Caco-2 (cell line): Measurements from ENCODE around the gene PPP2R2D. TPM values are rescaled to one million over a fixed set of nuclear protein-coding genes. Genes with fewer than 3 reads are reported as not detected.

ENCODE experiments used
- BruUV-seq: library from RNA; stranded (reverse); fragments of 400-500 nt; replicated peaks from 2 replicates; lab custom pipeline; 2021; lab: Mats Ljungman, UMichigan
- CTCF ChIA-PET: fragments of 300-600 bp; sonication (Branson Sonifier 250); formaldehyde crosslinking; loops from one replicate; lab custom pipeline; 2022; ENCODE audit warnings: antibody characterized with exemption; lab: Charles Lee
- POLR2A ChIA-PET: fragments of 300-600 bp; sonication (Branson Sonifier 250); formaldehyde crosslinking; loops from one replicate; lab custom pipeline; 2022; ENCODE audit warnings: antibody characterized with exemption; lab: Charles Lee
- DNase-seq, 2 experiments: peaks; one replicate each; pipeline versions ENCODE4 v3.0.0 to v3.0.0-alpha.2; 2020 to 2022
- H3K27me3 ChIP-seq: replicated peaks from 2 replicates; pipeline ENCODE4 v1.6.0; 2011; ENCODE audit warnings: low read length; ENCODE audit not compliant: control insufficient read depth, insufficient read depth
- H3K36me3 ChIP-seq: 2 replicates; pipeline ENCODE4 v1.5.1; 2011; ENCODE audit warnings: low read length; ENCODE audit not compliant: control insufficient read depth, insufficient read depth
- H3K4me1 ChIP-seq: fragments of 250-450 bp; sonication (Bioruptor Pico); 2 replicates; pipeline ENCODE4 v1.5.1; 2020; ENCODE audit warnings: mild to moderate bottlenecking
- H3K4me3 ChIP-seq: 2 replicates; pipeline ENCODE4 v1.5.1; 2011; ENCODE audit warnings: low read depth, mild to moderate bottlenecking, control low read depth, low read length
- H3K9me3 ChIP-seq: fragments of 250-450 bp; sonication (Bioruptor Pico); 2 replicates; pipeline ENCODE4 v1.5.1; 2020; ENCODE audit warnings: mild to moderate bottlenecking, moderate library complexity
- H3K27ac Mint-ChIP-seq: one replicate; pipeline ENCODE4 v1.8.0; 2022; ENCODE audit warnings: mixed read lengths; ENCODE audit not compliant: unreplicated experiment
- H3K27me3 Mint-ChIP-seq: one replicate; pipeline ENCODE4 v1.8.0; 2022; ENCODE audit warnings: mixed read lengths; ENCODE audit not compliant: insufficient read depth, unreplicated experiment
- H3K36me3 Mint-ChIP-seq: one replicate; pipeline ENCODE4 v1.8.0; 2022; ENCODE audit warnings: mild to moderate bottlenecking, mixed read lengths; ENCODE audit not compliant: insufficient read depth, unreplicated experiment
- H3K4me1 Mint-ChIP-seq: one replicate; pipeline ENCODE4 v1.8.0; 2022; ENCODE audit warnings: low read depth, mixed read lengths; ENCODE audit not compliant: unreplicated experiment
- H3K4me3 Mint-ChIP-seq: one replicate; pipeline ENCODE4 v1.8.0; 2022; ENCODE audit warnings: mild to moderate bottlenecking, moderate library complexity, mixed read lengths; ENCODE audit not compliant: unreplicated experiment
- H3K9me3 Mint-ChIP-seq: one replicate; pipeline ENCODE4 v1.8.0; 2022; ENCODE audit warnings: mixed read lengths; ENCODE audit not compliant: unreplicated experiment
- intact Hi-C: fragments of 100-400 bp; cut with micrococcal nuclease; formaldehyde crosslinking; loops from one replicate; pipeline ENCODE4 v1.10.0; 2022; ENCODE audit not compliant: unreplicated experiment
- total RNA-seq: library from RNA; stranded (reverse); gene quantifications from 2 replicates; pipeline ENCODE4 v1.2.3, GENCODE V29; 2022
- TF ChIP-seq, protein P1 (sequence below), 2 experiments: fragments of 200-600 bp in 1 of 2; IDR thresholded peaks; 1 replicate in 1 of 2; 2 replicates in 1 of 2; pipeline versions ENCODE4 v1.5.1 to v1.8.0; 2011 to 2022; ENCODE audit warnings: antibody characterized with exemption in 1 of 2, control low read depth in 1 of 2, inconsistent platforms in 1 of 2, low read depth in 1 of 2, low read length in 1 of 2, mild to moderate bottlenecking in 1 of 2, moderate library complexity in 1 of 2; ENCODE audit not compliant: insufficient read depth in 1 of 2, severe bottlenecking in 1 of 2, unreplicated experiment in 1 of 2

The PPP2R2D gene
- total RNA-seq, 1 experiment from 2014 or later, result 34.4 TPM

DNA sequence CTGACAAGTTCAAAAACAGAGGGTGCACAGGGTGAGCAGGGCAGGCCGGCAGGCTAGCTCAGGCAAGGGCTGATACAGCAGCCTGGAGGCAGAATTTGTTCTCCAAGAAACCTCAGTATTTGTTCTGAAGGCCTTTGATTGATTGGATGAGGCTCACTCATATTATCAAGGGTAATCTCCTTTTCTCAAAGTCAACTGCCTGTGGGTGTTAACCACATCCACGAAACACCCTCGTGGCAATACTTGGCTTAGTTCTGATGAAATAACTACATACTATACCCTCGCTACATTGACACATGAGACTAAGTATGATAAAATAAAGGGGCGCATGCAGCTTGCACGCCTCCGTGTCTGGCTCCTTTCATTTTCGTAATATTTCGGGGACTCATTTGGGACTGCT lies 4.4 kb upstream of the PPP2R2D start:
- Histone ChIP-seq H3K36me3 (no peaks in the 10 kb centered on the region), H3K9me3 (no peaks in the 10 kb centered on the region), H3K4me3 (no peak overlapping the region), H3K4me1 (0 out of 2 replicates have a peak, but pooled peaks cover 11% of the 10 kb centered on the region), H3K27me3 (no peaks in the 10 kb centered on the region)
- Mint-ChIP-seq H3K4me3 (no peak overlapping the region), H3K27me3 (peaks cover 10% of the 10 kb centered on the region), H3K9me3 (no peaks in the 10 kb centered on the region), H3K27ac (no peak overlapping the region), H3K36me3 (peaks cover 11% of the 10 kb centered on the region), H3K4me1 (peaks cover 7% of the 10 kb centered on the region)
- DNase-seq, result no peak
- intact Hi-C loops, result no loop called here
- POLR2A ChIA-PET, result no interaction called here
- CTCF ChIA-PET, result no interaction called here
- BruUV-seq, result no TSS peak
- TF ChIP-seq, protein P1, sequence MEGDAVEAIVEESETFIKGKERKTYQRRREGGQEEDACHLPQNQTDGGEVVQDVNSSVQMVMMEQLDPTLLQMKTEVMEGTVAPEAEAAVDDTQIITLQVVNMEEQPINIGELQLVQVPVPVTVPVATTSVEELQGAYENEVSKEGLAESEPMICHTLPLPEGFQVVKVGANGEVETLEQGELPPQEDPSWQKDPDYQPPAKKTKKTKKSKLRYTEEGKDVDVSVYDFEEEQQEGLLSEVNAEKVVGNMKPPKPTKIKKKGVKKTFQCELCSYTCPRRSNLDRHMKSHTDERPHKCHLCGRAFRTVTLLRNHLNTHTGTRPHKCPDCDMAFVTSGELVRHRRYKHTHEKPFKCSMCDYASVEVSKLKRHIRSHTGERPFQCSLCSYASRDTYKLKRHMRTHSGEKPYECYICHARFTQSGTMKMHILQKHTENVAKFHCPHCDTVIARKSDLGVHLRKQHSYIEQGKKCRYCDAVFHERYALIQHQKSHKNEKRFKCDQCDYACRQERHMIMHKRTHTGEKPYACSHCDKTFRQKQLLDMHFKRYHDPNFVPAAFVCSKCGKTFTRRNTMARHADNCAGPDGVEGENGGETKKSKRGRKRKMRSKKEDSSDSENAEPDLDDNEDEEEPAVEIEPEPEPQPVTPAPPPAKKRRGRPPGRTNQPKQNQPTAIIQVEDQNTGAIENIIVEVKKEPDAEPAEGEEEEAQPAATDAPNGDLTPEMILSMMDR (IDR thresholded peaks at IDR 0.05; ENCODE audit: insufficient read depth in 1 of 2, low read depth in 1 of 2, low read length in 1 of 2, severe bottlenecking in 1 of 2, unreplicated experiment in 1 of 2), result no peak

GRCh38 chr10:131897297-131897899 lies 3.4 kb upstream of the PPP2R2D start:
- Mint-ChIP-seq H3K27ac (no peak overlapping the region), H3K9me3 (no peaks in the 10 kb centered on the region), H3K27me3 (peaks cover 10% of the 10 kb centered on the region), H3K36me3 (peaks cover 21% of the 10 kb centered on the region), H3K4me3 (no peak overlapping the region), H3K4me1 (peaks cover 7% of the 10 kb centered on the region)
- peaks cover 8% of the 10 kb centered on the region; the same call in 1 of the 2 replicates for H3K4me1 ChIP-seq
- ChIA-PET CTCF (no interaction called here), POLR2A (no interaction called here)
- intact Hi-C loops, result no loop called here
- TF ChIP-seq, protein P1 (IDR thresholded peaks at IDR 0.05; ENCODE audit: insufficient read depth in 1 of 2, low read depth in 1 of 2, low read length in 1 of 2, severe bottlenecking in 1 of 2, unreplicated experiment in 1 of 2), result no peak
- DNase-seq, result no peak
- no TSS peak for BruUV-seq
- no peaks in the 10 kb centered on the region for H3K27me3 ChIP-seq
- no peaks in the 10 kb centered on the region for H3K36me3 ChIP-seq
- H3K4me3 ChIP-seq, result no peak overlapping the region
- H3K9me3 ChIP-seq, result no peaks in the 10 kb centered on the region

GRCh38 chr10:131898061-131898460 lies 2.7 kb upstream of the PPP2R2D start:
- Mint-ChIP-seq H3K27ac (no peak overlapping the region), H3K4me3 (no peak overlapping the region), H3K27me3 (peaks cover 10% of the 10 kb centered on the region), H3K4me1 (peaks cover 7% of the 10 kb centered on the region), H3K9me3 (no peaks in the 10 kb centered on the region), H3K36me3 (peaks cover 24% of the 10 kb centered on the region)
- Histone ChIP-seq H3K36me3 (no peaks in the 10 kb centered on the region), H3K27me3 (no peaks in the 10 kb centered on the region), H3K9me3 (no peaks in the 10 kb centered on the region), H3K4me3 (no peak overlapping the region), H3K4me1 (peaks cover 11% of the 10 kb centered on the region; the same call in 1 of the 2 replicates)
- TF ChIP-seq, protein P1 (IDR thresholded peaks at IDR 0.05; ENCODE audit: insufficient read depth in 1 of 2, low read depth in 1 of 2, low read length in 1 of 2, severe bottlenecking in 1 of 2, unreplicated experiment in 1 of 2), result no peak
- CTCF ChIA-PET, result no interaction called here
- POLR2A ChIA-PET, result no interaction called here
- DNase-seq, result no peak
- intact Hi-C loops, result no loop called here
- BruUV-seq, result no TSS peak
